Astrocyte (in vitro differentiated cells and primary cell): Measurements from ENCODE around the gene TNIK.

Source experiments
- EZH2 ChIP-seq: IDR thresholded peaks from 2 replicates; pipeline ENCODE4 v1.6.1; 2012; ENCODE audit warnings: mild to moderate bottlenecking, low read length, inconsistent platforms; ENCODE audit not compliant: insufficient read depth
- TF ChIP-seq, protein P1 (sequence below): IDR thresholded peaks from 2 replicates; pipeline ENCODE4 v1.5.1; 2011; ENCODE audit warnings: low read depth, mild to moderate bottlenecking, inconsistent platforms, low read length, moderate library complexity; ENCODE audit not compliant: insufficient read depth

DNA sequence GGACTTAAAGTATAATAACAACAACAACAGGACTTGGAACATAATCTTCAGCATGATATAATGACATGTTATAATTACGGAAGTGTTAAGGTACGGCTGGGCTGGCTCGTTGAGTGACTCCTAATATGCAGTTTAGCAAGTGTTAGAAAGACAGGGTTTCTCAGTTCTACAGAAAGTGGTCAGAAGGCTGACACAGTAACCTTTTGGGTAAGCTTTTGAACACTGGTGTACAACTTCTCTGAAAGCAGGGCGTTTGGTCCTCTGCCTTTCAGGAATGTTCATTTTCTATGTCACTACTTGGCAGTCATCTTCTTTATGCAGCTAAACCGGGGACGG, 300.4 kb downstream of the TNIK start:
- TF ChIP-seq, protein P1, sequence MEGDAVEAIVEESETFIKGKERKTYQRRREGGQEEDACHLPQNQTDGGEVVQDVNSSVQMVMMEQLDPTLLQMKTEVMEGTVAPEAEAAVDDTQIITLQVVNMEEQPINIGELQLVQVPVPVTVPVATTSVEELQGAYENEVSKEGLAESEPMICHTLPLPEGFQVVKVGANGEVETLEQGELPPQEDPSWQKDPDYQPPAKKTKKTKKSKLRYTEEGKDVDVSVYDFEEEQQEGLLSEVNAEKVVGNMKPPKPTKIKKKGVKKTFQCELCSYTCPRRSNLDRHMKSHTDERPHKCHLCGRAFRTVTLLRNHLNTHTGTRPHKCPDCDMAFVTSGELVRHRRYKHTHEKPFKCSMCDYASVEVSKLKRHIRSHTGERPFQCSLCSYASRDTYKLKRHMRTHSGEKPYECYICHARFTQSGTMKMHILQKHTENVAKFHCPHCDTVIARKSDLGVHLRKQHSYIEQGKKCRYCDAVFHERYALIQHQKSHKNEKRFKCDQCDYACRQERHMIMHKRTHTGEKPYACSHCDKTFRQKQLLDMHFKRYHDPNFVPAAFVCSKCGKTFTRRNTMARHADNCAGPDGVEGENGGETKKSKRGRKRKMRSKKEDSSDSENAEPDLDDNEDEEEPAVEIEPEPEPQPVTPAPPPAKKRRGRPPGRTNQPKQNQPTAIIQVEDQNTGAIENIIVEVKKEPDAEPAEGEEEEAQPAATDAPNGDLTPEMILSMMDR, result no peak
- TF ChIP-seq EZH2, result no peak
